NOMO-1 (cell line): ENCODE data around the gene ANO4.
"Not testable (repeated sequence)": the region's sequence is repeated elsewhere in the genome, so short reads cannot be mapped to it uniquely, and the experiment has no call there.

ENCODE experiments used
- DNase-seq, 2 experiments: peaks; one replicate each; lab custom pipeline; 2025; ENCODE audit not compliant: unreplicated experiment in 2 of 2; lab: John Stamatoyannopoulos, UW

Gene ANO4

DNA sequence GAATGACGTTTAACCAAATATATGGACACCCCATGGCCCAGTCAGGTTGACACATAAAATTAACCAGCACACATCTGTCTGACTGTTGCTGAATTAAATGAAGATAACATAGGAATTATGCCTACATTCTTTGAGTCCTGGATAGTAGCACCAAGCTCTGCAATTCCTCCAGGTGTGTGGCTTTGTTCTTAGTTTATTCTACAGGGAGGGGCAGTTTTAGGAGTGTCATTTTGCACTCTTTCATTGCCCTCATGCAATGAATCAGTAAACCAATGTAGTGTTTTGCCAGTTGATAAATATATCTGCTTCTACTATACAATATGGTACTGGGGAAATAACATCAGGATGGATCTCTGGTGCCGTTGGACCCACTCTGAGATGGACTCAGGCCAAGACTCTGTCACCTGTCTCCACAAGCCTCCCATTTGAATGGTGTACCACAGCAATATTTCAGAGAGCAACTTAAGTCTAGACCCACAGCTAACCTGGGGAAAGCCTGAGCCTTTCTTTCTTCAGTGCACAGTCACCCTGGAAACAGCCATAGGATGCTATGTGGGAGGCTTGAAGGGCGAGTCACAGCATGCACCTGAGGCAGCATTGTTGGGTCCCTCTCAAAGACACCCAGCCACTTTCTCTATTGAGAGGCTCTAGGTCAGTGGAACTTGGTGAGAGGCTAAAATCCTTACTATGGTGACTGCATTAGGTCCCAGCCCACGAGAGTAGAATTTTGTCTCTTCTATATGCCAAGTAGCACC lies 73.2 kb downstream of the ANO4 start:
- no peak for DNase-seq

DNA sequence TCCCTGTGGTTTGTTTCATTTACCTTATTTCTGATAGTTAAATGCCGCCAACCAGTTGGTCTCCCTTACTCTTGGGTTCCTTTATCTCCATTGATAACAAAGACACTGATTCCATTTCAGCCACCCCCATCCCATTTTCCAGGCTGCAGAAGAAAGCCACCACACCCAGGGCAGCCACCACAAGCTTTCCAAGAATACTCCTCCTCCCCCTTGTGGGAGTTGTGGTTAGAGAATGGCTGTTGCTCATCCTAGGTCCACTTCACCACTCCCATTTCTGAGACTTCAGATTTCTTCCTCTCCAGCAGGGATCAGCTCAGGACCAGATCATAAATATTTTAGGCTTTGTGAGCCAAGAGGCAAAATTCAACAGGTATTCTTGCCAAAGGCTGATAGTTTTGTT lies 73.9 kb downstream of the ANO4 start:
- DNase-seq: no peak

- no peak for DNase-seq
Observed at GRCh38 chr12:100871195-100871734, 76.7 kb downstream of the ANO4 start.

GRCh38 chr12:100875156-100875555 lies 80.6 kb downstream of the ANO4 start:
- no peak for DNase-seq

DNA sequence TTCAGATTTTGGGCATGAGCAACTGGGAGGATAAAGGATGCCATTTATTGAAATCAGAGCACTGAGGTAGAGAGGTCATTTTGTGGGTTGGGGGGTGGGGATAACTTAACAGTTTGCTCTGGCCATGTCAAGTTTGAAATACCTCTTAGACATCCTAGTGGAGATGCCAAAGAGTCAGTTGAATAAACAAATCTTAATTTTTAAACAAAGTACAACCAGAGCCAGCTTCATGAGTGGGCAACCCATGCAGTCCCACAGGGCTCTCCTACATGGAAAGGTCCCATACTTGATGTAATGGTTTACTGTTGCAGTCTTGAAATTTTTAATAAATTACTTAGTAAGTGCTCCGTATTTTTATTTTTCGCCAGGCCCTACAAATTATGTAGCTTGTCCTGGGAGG lies 81.2 kb downstream of the ANO4 start:
- DNase-seq: no peak

- no peak for DNase-seq
Observed at GRCh38 chr12:100877776-100878175, 83.2 kb downstream of the ANO4 start.

- DNase-seq: no peak
Observed at GRCh38 chr12:100895192-100895591, 100.6 kb downstream of the ANO4 start.

DNA sequence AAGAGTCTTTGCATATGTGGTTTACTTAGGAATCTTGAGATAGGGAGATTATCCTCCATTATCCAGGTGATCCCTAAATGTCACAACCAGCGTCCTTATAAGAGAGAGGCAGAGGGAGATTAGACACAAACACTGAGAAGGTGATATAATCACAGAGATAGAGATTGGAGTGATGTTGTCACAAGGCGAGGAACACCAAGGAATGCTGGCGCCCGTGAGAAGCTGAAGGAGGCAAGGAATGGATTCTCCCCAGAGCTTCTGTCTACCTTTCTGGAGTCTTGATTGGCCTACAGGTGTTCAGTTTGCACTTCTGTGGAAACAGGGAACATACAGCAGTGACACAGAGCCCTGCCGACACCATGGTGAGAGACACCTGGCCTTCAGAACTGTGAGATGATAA lies 101.6 kb downstream of the ANO4 start:
- no peak for DNase-seq

GRCh38 chr12:100897240-100897639 lies 102.7 kb downstream of the ANO4 start:
- no peak for DNase-seq

DNA sequence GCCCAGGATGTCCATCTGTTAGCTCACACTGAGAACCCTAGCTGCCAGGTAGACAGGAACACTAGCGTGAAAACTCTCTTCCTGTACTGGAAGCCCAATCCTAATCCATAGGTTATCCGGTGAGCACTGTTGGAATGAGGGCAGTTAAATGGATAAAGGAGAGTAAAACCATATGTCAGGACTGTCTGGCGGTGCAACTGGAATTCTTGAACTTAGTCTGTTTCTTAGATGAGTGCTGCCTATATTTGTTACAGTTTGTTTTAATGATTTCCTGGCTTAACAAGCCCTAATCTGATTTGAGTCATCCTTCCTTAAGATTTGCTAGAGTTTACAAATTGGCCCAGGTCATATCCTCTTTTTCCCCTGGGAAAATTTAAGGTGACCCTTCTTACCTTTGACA lies 104.7 kb downstream of the ANO4 start:
- DNase-seq: no peak

GRCh38 chr12:100900808-100901207 lies 106.2 kb downstream of the ANO4 start:
- no peak for DNase-seq

DNA sequence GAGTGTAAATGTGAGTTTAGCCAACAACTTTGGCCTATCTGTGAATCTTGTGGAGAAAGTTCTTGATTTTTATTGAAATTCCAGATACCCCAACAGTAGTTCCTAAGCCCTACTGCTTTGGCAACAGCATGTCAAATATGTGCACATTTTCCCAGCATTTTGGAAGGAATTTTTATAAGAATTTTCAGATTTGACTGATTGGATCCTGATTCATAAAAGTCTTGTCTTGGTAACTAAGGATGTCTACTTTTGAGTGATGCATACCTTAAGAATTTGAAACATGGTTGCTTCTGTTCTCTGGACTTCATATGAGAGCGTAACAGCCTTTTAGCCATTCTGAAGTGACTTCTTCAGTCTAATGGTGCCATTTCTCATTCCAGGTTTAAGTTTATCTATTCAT lies 106.7 kb downstream of the ANO4 start:
- DNase-seq: no peak

DNA sequence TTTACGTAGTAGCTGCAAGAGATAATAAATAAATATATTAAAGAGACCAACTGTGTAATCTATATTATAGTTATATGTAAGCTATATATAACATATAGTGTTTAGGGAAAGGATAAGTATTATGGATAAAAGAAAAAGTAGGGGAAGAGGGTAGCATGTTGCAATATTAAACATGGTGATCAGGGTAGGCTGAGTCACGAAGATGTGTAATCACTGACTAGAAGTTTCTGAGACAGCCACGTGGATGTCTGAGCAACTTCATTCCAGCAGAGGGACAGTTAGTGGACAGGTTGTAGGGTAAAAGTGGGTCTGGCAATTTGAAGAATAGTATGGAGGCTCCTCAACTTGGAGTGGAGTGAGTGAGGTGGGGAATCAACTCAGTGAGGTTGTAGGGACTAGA lies 109.7 kb downstream of the ANO4 start:
- no peak for DNase-seq

- DNase-seq: no peak
Observed at GRCh38 chr12:100908501-100908900, 113.9 kb downstream of the ANO4 start.

DNA sequence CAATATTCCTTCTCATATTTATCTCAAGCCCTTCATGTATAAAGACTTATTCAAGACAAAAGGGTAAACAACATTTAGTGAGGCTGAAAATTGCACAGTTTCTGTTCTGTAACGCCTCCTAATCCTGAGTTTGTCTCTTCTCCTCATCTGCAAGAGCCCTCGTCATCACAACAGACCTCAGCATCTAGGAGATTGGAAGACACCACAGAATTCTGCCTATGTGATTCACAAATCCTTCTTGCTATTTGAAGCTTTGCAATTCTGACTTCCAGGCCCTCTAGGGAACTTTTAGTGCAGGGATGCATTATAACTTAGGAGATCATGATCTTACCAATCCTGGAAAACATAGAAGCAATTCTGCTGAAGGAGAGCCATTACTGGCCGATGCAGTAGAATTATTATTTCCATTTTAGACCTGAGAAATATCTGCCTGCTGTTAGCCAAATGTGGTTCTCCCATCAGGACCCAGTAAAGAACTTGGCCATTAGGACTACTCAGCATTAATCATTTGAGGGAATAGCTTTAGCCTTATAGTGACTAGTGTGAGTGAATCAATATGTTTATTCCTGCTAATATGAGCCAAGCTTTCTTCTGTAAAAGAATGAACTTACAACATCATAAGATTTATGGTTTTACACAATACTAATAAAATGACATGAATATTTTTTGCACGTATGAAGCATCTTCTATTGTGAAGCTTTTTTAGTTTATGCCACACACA lies 119.5 kb downstream of the ANO4 start:
- no peak for DNase-seq

DNA sequence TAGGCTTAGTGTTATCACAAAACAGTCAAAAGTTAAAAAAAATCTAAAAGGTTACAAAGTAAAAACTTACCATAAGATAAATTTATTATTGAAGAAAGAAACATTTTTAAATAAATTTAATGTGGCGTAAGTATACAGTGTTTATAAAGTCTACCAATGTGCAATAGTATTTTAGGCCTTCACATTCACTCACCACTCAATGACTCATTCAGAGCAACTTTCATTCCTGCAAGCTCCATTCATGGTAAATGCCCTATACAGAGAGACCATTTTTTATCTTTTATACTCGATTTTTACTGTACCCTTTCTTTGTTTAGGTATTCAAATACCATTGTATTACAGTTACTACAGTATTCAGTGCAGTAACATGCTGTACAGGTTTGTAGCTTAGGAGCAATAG lies 124.5 kb downstream of the ANO4 start:
- no peak for DNase-seq

- DNase-seq: no peak
Observed at GRCh38 chr12:100920493-100920892, 125.9 kb downstream of the ANO4 start.

DNA sequence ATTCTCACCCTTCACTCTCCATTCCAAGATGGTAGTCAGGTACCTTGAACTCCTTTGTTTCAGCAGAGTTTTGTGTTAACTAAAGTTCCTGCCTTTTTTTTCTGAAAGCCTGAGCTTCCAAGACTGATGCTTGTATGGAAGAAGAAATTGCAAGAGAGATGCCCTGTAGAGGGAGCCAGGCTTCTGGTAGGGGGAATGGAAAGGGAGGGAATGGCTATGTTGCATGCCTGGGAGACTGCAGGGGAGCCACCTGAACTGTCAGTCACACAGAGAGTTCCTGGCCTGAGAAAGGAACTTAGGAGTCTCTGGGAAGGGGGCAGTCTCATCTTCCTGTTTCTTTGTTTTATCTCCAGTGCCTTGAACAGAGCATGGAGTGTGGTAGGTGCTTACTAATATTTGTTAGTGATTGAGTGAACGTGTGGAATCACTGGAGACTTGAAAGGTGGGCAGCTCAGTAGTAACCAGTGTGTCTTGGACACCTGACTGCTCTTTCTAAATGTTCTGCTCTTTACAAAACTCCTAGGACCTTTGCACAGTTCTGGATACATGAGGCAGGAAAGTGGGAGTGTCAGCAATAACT lies 132.2 kb downstream of the ANO4 start:
- DNase-seq: no peak

DNA sequence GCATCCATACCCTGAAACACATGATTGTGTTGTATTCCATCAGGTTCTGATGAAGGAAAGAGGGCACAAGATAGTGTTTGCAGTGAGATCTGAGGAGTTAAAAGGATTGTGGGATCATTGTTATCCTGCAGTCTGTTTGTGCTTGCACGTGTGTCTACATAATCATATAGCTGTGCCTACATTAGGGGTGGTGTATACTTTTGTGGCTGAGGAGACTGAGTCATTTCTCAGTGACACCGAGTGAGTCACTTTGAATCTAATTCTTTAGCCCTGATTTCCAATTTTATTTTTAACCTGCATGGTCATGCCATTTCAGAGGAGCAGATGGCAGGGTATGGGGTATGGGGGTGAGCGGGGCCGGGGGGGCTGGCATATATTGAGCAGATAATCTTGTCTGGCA lies 133.2 kb downstream of the ANO4 start:
- no peak for DNase-seq

- no peak for DNase-seq
Observed at GRCh38 chr12:100932571-100932970, 138.0 kb downstream of the ANO4 start.

DNA sequence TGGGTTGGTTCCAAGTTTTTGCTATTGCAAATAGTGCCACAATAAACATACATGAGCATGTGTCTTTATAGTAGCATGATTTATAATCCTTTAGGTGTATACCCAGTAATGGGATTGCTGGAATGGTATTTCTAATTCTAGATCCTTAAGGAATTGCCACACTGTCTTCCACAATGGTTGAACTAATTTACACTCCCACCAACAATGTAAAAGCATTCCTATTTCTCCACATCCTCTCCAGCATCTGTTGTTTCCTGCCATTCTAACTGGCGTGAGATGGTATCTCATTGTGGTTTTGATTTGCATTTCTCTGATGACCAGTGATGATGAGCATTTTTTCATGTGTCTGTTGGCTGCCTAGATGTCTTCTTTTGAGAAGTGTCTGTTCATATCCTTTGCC lies 139.0 kb downstream of the ANO4 start:
- DNase-seq: not testable (repeated sequence)

DNA sequence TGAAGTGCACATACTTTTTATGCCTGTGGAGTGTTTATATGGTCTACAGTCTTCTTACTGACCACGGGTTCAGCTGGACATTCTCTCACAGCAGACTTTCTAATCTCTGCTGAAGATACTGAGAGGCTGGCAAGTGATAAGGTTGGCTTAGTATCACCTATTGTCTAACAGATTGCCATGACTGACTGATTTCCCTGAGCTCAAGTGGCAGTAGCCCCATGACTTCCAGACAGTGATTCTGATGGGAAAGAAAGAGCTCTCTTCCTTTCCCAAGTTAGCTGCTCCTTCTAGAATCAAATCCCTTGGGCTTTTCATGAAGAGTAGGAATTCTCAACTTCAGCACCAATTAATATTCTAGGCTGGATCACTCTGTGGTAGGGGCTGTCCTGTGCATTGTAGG lies 141.4 kb downstream of the ANO4 start:
- DNase-seq: no peak
